ENCODE results near the gene CT47A1. TPM values are rescaled to one million over a fixed set of nuclear protein-coding genes. Genes with fewer than 3 reads are reported as not detected.

Gene CT47A1
- total and polyA plus RNA-seq, 2 of the 4 experiments (the other 2 are of a cell fraction): not detected

- H3K14ac ChIP-seq (replicated peaks; ENCODE audit: low read depth, low read length): no peak overlapping the region
- WGBS, 2 experiments (ENCODE audit: extremely low coverage in 2 of 2, insufficient read length in 1 of 2): no CpG with 5 or more reads among the region's 1 CpG
- CTCF ChIA-PET: no interaction called here
Observed at GRCh38 chrX:121028419-121028818, 42.9 kb upstream of the CT47A1 start.

More at GRCh38 chrX:121028419-121028818, 42.9 kb upstream of the CT47A1 start:
- no peak overlapping the region for H3K18ac ChIP-seq (ENCODE audit: low read depth, low read length)
- no peak overlapping the region for H2BK15ac ChIP-seq (ENCODE audit: low read depth, low read length)
- H3K4me3 ChIP-seq (ENCODE audit: insufficient read depth, low read depth, low read length): no peak overlapping the region
- H3K9me3 ChIP-seq (ENCODE audit: control insufficient read depth, insufficient read depth, low read length): no peaks in the 10 kb centered on the region
- POLR2A ChIA-PET (ENCODE audit: unreplicated experiment): no interaction called here
- H3K27me3 ChIP-seq (ENCODE audit: control insufficient read depth, insufficient read depth, low read length): no peaks in the 10 kb centered on the region
- H3K4ac ChIP-seq (ENCODE audit: low read depth, low read length): no peak overlapping the region
- BruUV-seq (replicated peaks): no TSS peak
- H4K5ac ChIP-seq (ENCODE audit: low read depth, low read length): no peak overlapping the region
- H4K8ac ChIP-seq (ENCODE audit: low read depth in 2 of 2, low read length in 2 of 2): no peak overlapping the region
- H4K20me1 ChIP-seq (ENCODE audit: insufficient read depth, low read length): no peaks in the 10 kb centered on the region
- no peak overlapping the region for H3K27ac ChIP-seq (ENCODE audit: insufficient read depth, low read length)
- in situ Hi-C loops (cut with MboI; ENCODE audit: low sequenced_read_pairs): no loop called here
- no peaks in the 10 kb centered on the region for H3K9me1 ChIP-seq (ENCODE audit: insufficient read depth, low read length)
- no peak for ATAC-seq (ENCODE audit: low read depth)
- no peak overlapping the region for H2AFZ ChIP-seq (replicated peaks; ENCODE audit: low read length, poor library complexity)
- H2BK120ac ChIP-seq (ENCODE audit: low read depth, low read length): no peak overlapping the region
- TF ChIP-seq NFE2L2 (IDR thresholded peaks at IDR 0.05; ENCODE audit: low read depth, low read length) (no peak), BHLHE40 (IDR thresholded peaks at IDR 0.05; ENCODE audit: low read depth, low read length) (no peak), RAD21 (IDR thresholded peaks at IDR 0.05; ENCODE audit: low read length) (no peak), CHD1 (IDR thresholded peaks at IDR 0.05; ENCODE audit: low read depth, low read length) (no peak), MAZ (IDR thresholded peaks at IDR 0.05; ENCODE audit: borderline replicate concordance, low read depth, low read length) (no peak), SMC3 (IDR thresholded peaks at IDR 0.05; ENCODE audit: low read depth, low read length) (no peak), RFX5 (IDR thresholded peaks at IDR 0.05; ENCODE audit: low read depth, low read length) (no peak), CEBPB (IDR thresholded peaks at IDR 0.05; ENCODE audit: low read depth, low read length) (no peak), MXI1 (IDR thresholded peaks at IDR 0.05; ENCODE audit: borderline replicate concordance, low read depth, low read length) (no peak), FOS (IDR thresholded peaks at IDR 0.05; ENCODE audit: low read depth, low read length) (no peak), MAFK (IDR thresholded peaks at IDR 0.05; ENCODE audit: low read depth, low read length) (no peak), POLR2A (IDR thresholded peaks at IDR 0.05; ENCODE audit: low read depth, low read length) (no peak), RCOR1 (IDR thresholded peaks at IDR 0.05; ENCODE audit: insufficient replicate concordance, low read length) (no peak)
- TF ChIP-seq, protein P1, sequence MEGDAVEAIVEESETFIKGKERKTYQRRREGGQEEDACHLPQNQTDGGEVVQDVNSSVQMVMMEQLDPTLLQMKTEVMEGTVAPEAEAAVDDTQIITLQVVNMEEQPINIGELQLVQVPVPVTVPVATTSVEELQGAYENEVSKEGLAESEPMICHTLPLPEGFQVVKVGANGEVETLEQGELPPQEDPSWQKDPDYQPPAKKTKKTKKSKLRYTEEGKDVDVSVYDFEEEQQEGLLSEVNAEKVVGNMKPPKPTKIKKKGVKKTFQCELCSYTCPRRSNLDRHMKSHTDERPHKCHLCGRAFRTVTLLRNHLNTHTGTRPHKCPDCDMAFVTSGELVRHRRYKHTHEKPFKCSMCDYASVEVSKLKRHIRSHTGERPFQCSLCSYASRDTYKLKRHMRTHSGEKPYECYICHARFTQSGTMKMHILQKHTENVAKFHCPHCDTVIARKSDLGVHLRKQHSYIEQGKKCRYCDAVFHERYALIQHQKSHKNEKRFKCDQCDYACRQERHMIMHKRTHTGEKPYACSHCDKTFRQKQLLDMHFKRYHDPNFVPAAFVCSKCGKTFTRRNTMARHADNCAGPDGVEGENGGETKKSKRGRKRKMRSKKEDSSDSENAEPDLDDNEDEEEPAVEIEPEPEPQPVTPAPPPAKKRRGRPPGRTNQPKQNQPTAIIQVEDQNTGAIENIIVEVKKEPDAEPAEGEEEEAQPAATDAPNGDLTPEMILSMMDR (conservative IDR thresholded peaks at IDR 0.05; ENCODE audit: low read depth, low read length): no peak
- TF ChIP-seq, protein P2, sequence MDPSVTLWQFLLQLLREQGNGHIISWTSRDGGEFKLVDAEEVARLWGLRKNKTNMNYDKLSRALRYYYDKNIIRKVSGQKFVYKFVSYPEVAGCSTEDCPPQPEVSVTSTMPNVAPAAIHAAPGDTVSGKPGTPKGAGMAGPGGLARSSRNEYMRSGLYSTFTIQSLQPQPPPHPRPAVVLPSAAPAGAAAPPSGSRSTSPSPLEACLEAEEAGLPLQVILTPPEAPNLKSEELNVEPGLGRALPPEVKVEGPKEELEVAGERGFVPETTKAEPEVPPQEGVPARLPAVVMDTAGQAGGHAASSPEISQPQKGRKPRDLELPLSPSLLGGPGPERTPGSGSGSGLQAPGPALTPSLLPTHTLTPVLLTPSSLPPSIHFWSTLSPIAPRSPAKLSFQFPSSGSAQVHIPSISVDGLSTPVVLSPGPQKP (IDR thresholded peaks at IDR 0.05; ENCODE audit: borderline replicate concordance, low read depth, low read length): no peak
- TF ChIP-seq, protein P3, sequence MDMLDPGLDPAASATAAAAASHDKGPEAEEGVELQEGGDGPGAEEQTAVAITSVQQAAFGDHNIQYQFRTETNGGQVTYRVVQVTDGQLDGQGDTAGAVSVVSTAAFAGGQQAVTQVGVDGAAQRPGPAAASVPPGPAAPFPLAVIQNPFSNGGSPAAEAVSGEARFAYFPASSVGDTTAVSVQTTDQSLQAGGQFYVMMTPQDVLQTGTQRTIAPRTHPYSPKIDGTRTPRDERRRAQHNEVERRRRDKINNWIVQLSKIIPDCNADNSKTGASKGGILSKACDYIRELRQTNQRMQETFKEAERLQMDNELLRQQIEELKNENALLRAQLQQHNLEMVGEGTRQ (IDR thresholded peaks at IDR 0.05; ENCODE audit: low read depth, low read length): no peak
- H3K79me1 ChIP-seq (ENCODE audit: low read depth in 1 of 2, low read length in 2 of 2): no peaks in the 10 kb centered on the region
- no peak overlapping the region for H2BK5ac ChIP-seq (ENCODE audit: low read depth, low read length, poor library complexity, severe bottlenecking)
- no peak overlapping the region for H2BK20ac ChIP-seq (ENCODE audit: low read depth, low read length)
- H2AK5ac ChIP-seq (ENCODE audit: low read depth, low read length): no peak overlapping the region
- no peak overlapping the region for H4K91ac ChIP-seq (ENCODE audit: insufficient read depth, low read depth, low read length)
- H3K4me2 ChIP-seq (ENCODE audit: low read depth, low read length): no peak overlapping the region
- intact Hi-C loops (cut with micrococcal nuclease): no loop called here
- no peak for DNase-seq
- dilution Hi-C loops (cut with HindIII; ENCODE audit: low sequenced_read_pairs, unreplicated experiment): no loop called here
- no peak overlapping the region for H2AK9ac ChIP-seq (replicated peaks; ENCODE audit: low read depth, low read length, poor library complexity)
- H3K9ac ChIP-seq (ENCODE audit: low read depth, low read length): no peak overlapping the region
- no peak overlapping the region for H3K56ac ChIP-seq (ENCODE audit: extremely low read depth, insufficient read depth, low read length)
- H3K36me3 ChIP-seq (ENCODE audit: control insufficient read depth, insufficient read depth, low read length): no peaks in the 10 kb centered on the region
- no peak overlapping the region for H3K23ac ChIP-seq (ENCODE audit: low read depth, low read length)
- no peaks in the 10 kb centered on the region for H3K4me1 ChIP-seq (ENCODE audit: control insufficient read depth, insufficient read depth, low read length)

Data from IMR-90 (cell line).